ENCODE measurements around the gene ZNF195.
"Not testable (repeated sequence)": the region's sequence is repeated elsewhere in the genome, so short reads cannot be mapped to it uniquely, and the experiment has no call there.

DNA sequence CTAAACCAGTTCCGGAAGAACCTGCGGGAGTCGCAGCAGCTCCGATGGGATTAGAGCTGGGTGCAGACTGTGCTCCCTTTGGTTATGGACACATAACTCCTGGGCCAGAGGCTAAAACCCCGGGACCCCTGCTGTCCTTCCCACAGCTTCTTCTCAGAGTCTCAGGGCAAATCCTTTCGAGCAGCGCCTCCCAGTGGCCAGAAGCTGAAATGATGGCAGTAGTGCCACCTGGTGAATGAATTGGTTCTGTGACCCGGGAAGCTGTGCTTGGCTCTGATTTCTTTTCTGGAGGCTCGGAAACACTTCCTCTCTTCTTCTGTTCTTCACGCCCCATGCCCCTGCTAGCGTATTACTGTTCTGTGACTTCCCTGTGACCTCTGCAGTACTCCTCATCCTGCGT is 29.8 kb upstream of the ZNF195 start:
- TF ChIP-seq, protein P1, sequence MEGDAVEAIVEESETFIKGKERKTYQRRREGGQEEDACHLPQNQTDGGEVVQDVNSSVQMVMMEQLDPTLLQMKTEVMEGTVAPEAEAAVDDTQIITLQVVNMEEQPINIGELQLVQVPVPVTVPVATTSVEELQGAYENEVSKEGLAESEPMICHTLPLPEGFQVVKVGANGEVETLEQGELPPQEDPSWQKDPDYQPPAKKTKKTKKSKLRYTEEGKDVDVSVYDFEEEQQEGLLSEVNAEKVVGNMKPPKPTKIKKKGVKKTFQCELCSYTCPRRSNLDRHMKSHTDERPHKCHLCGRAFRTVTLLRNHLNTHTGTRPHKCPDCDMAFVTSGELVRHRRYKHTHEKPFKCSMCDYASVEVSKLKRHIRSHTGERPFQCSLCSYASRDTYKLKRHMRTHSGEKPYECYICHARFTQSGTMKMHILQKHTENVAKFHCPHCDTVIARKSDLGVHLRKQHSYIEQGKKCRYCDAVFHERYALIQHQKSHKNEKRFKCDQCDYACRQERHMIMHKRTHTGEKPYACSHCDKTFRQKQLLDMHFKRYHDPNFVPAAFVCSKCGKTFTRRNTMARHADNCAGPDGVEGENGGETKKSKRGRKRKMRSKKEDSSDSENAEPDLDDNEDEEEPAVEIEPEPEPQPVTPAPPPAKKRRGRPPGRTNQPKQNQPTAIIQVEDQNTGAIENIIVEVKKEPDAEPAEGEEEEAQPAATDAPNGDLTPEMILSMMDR (IDR thresholded peaks at IDR 0.05; ENCODE audit: low read depth, low read length): peak; percentile 63
- not testable (repeated sequence) for TF ChIP-seq EZH2phosphoT487 (IDR thresholded peaks at IDR 0.05; ENCODE audit: low read depth)
